K562 (cell line): ENCODE measurements around the gene MACROD2. TPM values are rescaled to one million over a fixed set of nuclear protein-coding genes. Genes with fewer than 3 reads are reported as not detected.

Experiments used
- ATAC-seq: fragments of 200-7000 bp; cut with Tn5 transposase; 3 replicates; pipeline ENCODE4 v1.9.1; 2020; ENCODE audit warnings: moderate library complexity
- BruUV-seq: library from RNA; stranded (reverse); fragments of 400-500 nt; replicated peaks from 2 replicates; lab custom pipeline; 2021; lab: Mats Ljungman, UMichigan
- CTCF ChIA-PET: fragments of 300-600 bp; formaldehyde crosslinking; extraction: SDS; loops from one replicate; lab custom pipeline; 2021; ENCODE audit warnings: low intra/inter-chr PET ratio; lab: Yijun Ruan, JAX
- POLR2A ChIA-PET: fragments of 300-600, 350-650 bp; sonication (Branson Sonifier 250); formaldehyde crosslinking; extraction: SDS; loops from one replicate; lab custom pipeline; 2021; ENCODE audit warnings: antibody characterized with exemption, inconsistent platforms; lab: Yijun Ruan, JAX
- DNase-seq, 4 experiments: peaks; one replicate each; pipeline versions ENCODE4 v3.0.0 to v3.0.0-alpha.2; 2011 to 2018; ENCODE audit warnings: low spot score in 3 of 4, mixed read lengths in 3 of 4; ENCODE audit errors: extremely low read depth in 1 of 4
- FAIRE-seq: peaks from 2 replicates; lab custom pipeline; 2011; peaks lifted over from hg19 to GRCh38; lab: Jason Lieb, UNC
- H2AFZ ChIP-seq: 2 replicates; pipeline ENCODE4 v1.6.0; 2011; ENCODE audit warnings: low read depth, low read length, control low read depth, inconsistent platforms
- H3K27ac ChIP-seq: fragments of 200-600 bp; 3 replicates; pipeline ENCODE4 v1.8.0; 2011; ENCODE audit warnings: low read depth, mild to moderate bottlenecking, control low read depth, inconsistent platforms, low read length, moderate library complexity, mixed read lengths; ENCODE audit errors: extremely low read depth
- H3K27me3 ChIP-seq, 2 experiments: fragments of 300-600 bp in 1 of 2; 2 replicates in 1 of 2; 3 replicates in 1 of 2; pipeline versions ENCODE4 v1.6.0 to v1.8.0; 2011; ENCODE audit warnings: inconsistent platforms in 2 of 2, low read length in 2 of 2, mild to moderate bottlenecking in 1 of 2, mixed read lengths in 1 of 2, moderate library complexity in 1 of 2; ENCODE audit not compliant: control insufficient read depth in 2 of 2, insufficient read depth in 2 of 2
- H3K36me3 ChIP-seq: fragments of 300-600 bp; 3 replicates; pipeline ENCODE4 v1.8.0; 2011; ENCODE audit warnings: mild to moderate bottlenecking, low read length, inconsistent platforms; ENCODE audit not compliant: control insufficient read depth, insufficient read depth
- H3K4me1 ChIP-seq, 2 experiments: fragments of 200-600 bp in 1 of 2; replicated peaks in 1 of 2; 2 replicates in 1 of 2; 3 replicates in 1 of 2; pipeline versions ENCODE4 v1.5.1 to v1.8.0; 2011; ENCODE audit warnings: inconsistent platforms in 2 of 2, low read length in 2 of 2, mild to moderate bottlenecking in 1 of 2, mixed read lengths in 1 of 2, moderate library complexity in 1 of 2; ENCODE audit not compliant: control insufficient read depth in 2 of 2, insufficient read depth in 2 of 2
- H3K4me2 ChIP-seq: 2 replicates; pipeline ENCODE4 v1.6.1; 2011; ENCODE audit warnings: low read length, control low read depth, inconsistent platforms, mixed read lengths; ENCODE audit not compliant: insufficient read depth
- H3K4me3 ChIP-seq: fragments of 200-600 bp; sonication (generic), shearing (Covaris generic); 2 replicates; pipeline ENCODE4 v1.5.1; 2016; ENCODE audit warnings: control low read depth, inconsistent platforms
- H3K79me2 ChIP-seq: fragments of 200-600 bp; 3 replicates; pipeline ENCODE4 v1.8.0; 2011; ENCODE audit warnings: low read length, inconsistent platforms; ENCODE audit not compliant: control insufficient read depth, insufficient read depth
- H3K9ac ChIP-seq, 2 experiments: 2 replicates each; pipeline versions ENCODE4 v1.6.0 to v1.6.1; 2011; ENCODE audit warnings: low read depth in 2 of 2, low read length in 2 of 2, control low read depth in 1 of 2, inconsistent platforms in 1 of 2, mild to moderate bottlenecking in 1 of 2, mixed read lengths in 1 of 2; ENCODE audit not compliant: insufficient read depth in 1 of 2
- H3K9me1 ChIP-seq: one replicate; pipeline ENCODE4 v1.6.0; 2011; ENCODE audit warnings: inconsistent platforms, mild to moderate bottlenecking, low read length, moderate library complexity; ENCODE audit not compliant: control insufficient read depth, insufficient read depth
- H3K9me3 ChIP-seq: replicated peaks from 2 replicates; pipeline ENCODE4 v1.5.1; 2011; ENCODE audit warnings: low read depth, low read length, inconsistent platforms; ENCODE audit not compliant: control insufficient read depth, insufficient read depth
- H4K20me1 ChIP-seq: replicated peaks from 2 replicates; pipeline ENCODE4 v1.6.1; 2011; ENCODE audit warnings: low read length, inconsistent platforms, mixed read lengths; ENCODE audit not compliant: control insufficient read depth, insufficient read depth
- HMGN3 ChIP-seq: IDR thresholded peaks from 2 replicates; pipeline ENCODE4 v1.6.1; 2011; ENCODE audit warnings: borderline replicate concordance, low read depth, mild to moderate bottlenecking, mixed read lengths, low read length; ENCODE audit not compliant: insufficient read length; ENCODE audit errors: extremely low read depth
- NFXL1 ChIP-seq: fragments of 450-650 bp; formaldehyde crosslinking; IDR thresholded peaks from 2 replicates; pipeline ENCODE4 v1.4.0; 2021; ENCODE audit warnings: mild to moderate bottlenecking
- SAFB2 ChIP-seq: fragments of 200-400 bp; formaldehyde crosslinking; IDR thresholded peaks from 2 replicates; pipeline ENCODE4 v1.6.1; 2018; ENCODE audit warnings: borderline replicate concordance, low read length, low read depth, moderate library complexity; ENCODE audit not compliant: severe bottlenecking
- SMAD3 ChIP-seq: fragments of 450-650 bp; formaldehyde crosslinking; conservative IDR thresholded peaks from 2 replicates; pipeline ENCODE4 v1.4.0; 2020; ENCODE audit warnings: mild to moderate bottlenecking
- STAG1 ChIP-seq: sonication (generic); formaldehyde crosslinking; IDR thresholded peaks from 2 replicates; pipeline ENCODE4 v1.5.0; 2020; ENCODE audit warnings: missing genetic modification reagents, borderline replicate concordance
- ZC3H4 ChIP-seq: sonication (generic); formaldehyde crosslinking; IDR thresholded peaks from 2 replicates; pipeline ENCODE4 v1.9.0; 2021; ENCODE audit warnings: missing genetic modification reagents, borderline replicate concordance
- ZNF282 ChIP-seq: sonication (generic); formaldehyde crosslinking; IDR thresholded peaks from 2 replicates; pipeline ENCODE4 v1.8.1; 2023; ENCODE audit warnings: missing genetic modification reagents
- WGBS: fragments of 100-300 bp; shearing (Covaris generic); methylation state at CpG from one replicate; pipeline ENCODE4 v1.1.6; 2016; ENCODE audit warnings: low coverage, mixed read lengths; ENCODE audit not compliant: insufficient coverage; ENCODE audit errors: missing lambda C conversion rate; 5-methylcytosine and 5-hydroxymethylcytosine counted together
- in situ Hi-C: fragments of 300-500 bp; cut with MboI; formaldehyde crosslinking; loops from 4 replicates; pipeline ENCODE4 v1.15.0; 2018; ENCODE audit warnings: inconsistent platforms, mixed read lengths
- intact Hi-C: fragments of 100-400 bp; cut with micrococcal nuclease; formaldehyde crosslinking; loops from 2 replicates; pipeline ENCODE4 v1.14.2; 2022
- polyA plus RNA-seq, 8 experiments: library from polyadenylated mRNA; depleted of rRNA in 4 of 8; stranded (reverse) in 5 of 8; unstranded in 3 of 8; fragments of >200 nt; fragmentation: Nextera tagmentation in 2 of 8; fragmentation: Illumina TruSeq in 1 of 8; extraction: Ambion mirVana in 2 of 8; extraction: Trizol in 1 of 8; gene quantifications; 2 replicates each; pipeline versions ENCODE4 v1.2.1 to v1.2.3, GENCODE V29; 2011 to 2014; ENCODE audit warnings: inconsistent platforms in 1 of 8, missing spikeins in 1 of 8
- total RNA-seq, 7 experiments: library from RNA; depleted of rRNA in 6 of 7; stranded (reverse); fragments of >200 nt in 6 of 7; fragmentation: Illumina TruSeq in 2 of 7; extraction: Trizol in 2 of 7; gene quantifications; 2 replicates each; pipeline versions ENCODE4 v1.2.1 to v1.2.3, GENCODE V29; 2011 to 2021; ENCODE audit warnings: low replicate concordance in 1 of 7
- TF ChIP-seq, protein P1 (sequence below): fragments of 250-450 bp; sonication (Bioruptor Pico); IDR thresholded peaks from 2 replicates; pipeline ENCODE4 v1.4.0; 2020; ENCODE audit warnings: borderline replicate concordance
- TF ChIP-seq, protein P2 (sequence below): sonication (generic); formaldehyde crosslinking; IDR thresholded peaks from 2 replicates; pipeline ENCODE4 v1.8.1; 2023; ENCODE audit warnings: mild to moderate bottlenecking, missing genetic modification reagents
- TF ChIP-seq, protein P3 (sequence below): fragments of 450-650 bp; formaldehyde crosslinking; IDR thresholded peaks from 2 replicates; pipeline ENCODE4 v1.4.0; 2022; ENCODE audit warnings: missing genetic modification characterization
- TF ChIP-seq, protein P4 (sequence below): fragments of 250-450 bp; sonication (Bioruptor Pico); IDR thresholded peaks from 2 replicates; pipeline ENCODE4 v1.8.0; 2022; ENCODE audit warnings: moderate library complexity, mild to moderate bottlenecking, inconsistent platforms

MACROD2 gene
- total and polyA plus RNA-seq, 9 of the 15 experiments (the other 6 are each of a cell fraction or from before 2014, with no cell fraction given): not detected

DNA sequence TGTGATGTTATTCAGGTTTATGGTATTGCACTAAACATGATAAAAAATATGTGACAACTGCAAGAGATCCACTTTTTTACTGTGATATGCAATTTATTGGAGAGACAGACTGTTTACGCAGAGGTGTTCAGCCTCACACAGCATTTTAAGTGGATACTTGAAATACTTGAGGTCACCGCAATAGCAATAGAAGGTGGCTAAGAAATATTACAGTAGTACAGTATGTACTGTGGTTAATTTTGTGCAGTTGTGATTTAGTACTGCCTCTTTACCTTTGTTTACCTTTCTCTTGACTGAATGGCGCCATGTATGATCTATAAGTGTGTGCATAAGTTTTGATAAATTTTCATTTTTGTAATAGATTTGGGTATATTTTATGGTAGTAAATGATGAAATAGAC is 17.4 kb downstream of the MACROD2 start:
- BruUV-seq: no TSS peak
- ChIA-PET CTCF (no interaction called here), POLR2A (no interaction called here)
- no peak for FAIRE-seq
- H2AFZ ChIP-seq: no peak overlapping the region
- H3K36me3 ChIP-seq: no peaks in the 10 kb centered on the region
- no peaks in the 10 kb centered on the region for H3K79me2 ChIP-seq
- H3K27ac ChIP-seq: no peak overlapping the region
- intact Hi-C loops: no loop called here
- H3K4me2 ChIP-seq: no peak overlapping the region
- H3K4me3 ChIP-seq: no peak overlapping the region
- no peaks in the 10 kb centered on the region for H3K9me1 ChIP-seq
- H4K20me1 ChIP-seq: no peaks in the 10 kb centered on the region
- no peaks in the 10 kb centered on the region for H3K27me3 ChIP-seq
- no peak for ATAC-seq
- no peak for DNase-seq
- no peaks in the 10 kb centered on the region for H3K4me1 ChIP-seq
- WGBS: 22% methylated on average over 3 of the region's 3 CpGs
- in situ Hi-C loops: no loop called here
- no peaks in the 10 kb centered on the region for H3K9me3 ChIP-seq
- H3K9ac ChIP-seq: no peak overlapping the region
- TF ChIP-seq, protein P1, sequence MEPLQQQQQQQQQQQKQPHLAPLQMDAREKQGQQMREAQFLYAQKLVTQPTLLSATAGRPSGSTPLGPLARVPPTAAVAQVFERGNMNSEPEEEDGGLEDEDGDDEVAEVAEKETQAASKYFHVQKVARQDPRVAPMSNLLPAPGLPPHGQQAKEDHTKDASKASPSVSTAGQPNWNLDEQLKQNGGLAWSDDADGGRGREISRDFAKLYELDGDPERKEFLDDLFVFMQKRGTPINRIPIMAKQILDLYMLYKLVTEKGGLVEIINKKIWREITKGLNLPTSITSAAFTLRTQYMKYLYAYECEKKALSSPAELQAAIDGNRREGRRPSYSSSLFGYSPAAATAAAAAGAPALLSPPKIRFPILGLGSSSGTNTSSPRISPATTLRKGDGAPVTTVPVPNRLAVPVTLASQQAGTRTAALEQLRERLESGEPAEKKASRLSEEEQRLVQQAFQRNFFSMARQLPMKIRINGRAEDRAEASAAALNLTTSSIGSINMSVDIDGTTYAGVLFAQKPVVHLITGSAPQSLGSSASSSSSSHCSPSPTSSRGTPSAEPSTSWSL: no peak
- no peak for TF ChIP-seq SMAD3 (CRISPR knock-in tag)
- TF ChIP-seq HMGN3: no peak
- no peak for TF ChIP-seq ZC3H4 (CRISPR knock-in tag)
- TF ChIP-seq, protein P2, sequence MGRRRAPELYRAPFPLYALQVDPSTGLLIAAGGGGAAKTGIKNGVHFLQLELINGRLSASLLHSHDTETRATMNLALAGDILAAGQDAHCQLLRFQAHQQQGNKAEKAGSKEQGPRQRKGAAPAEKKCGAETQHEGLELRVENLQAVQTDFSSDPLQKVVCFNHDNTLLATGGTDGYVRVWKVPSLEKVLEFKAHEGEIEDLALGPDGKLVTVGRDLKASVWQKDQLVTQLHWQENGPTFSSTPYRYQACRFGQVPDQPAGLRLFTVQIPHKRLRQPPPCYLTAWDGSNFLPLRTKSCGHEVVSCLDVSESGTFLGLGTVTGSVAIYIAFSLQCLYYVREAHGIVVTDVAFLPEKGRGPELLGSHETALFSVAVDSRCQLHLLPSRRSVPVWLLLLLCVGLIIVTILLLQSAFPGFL: no peak
- no peak for TF ChIP-seq ZNF282 (CRISPR knock-in tag)
- TF ChIP-seq STAG1 (CRISPR knock-in tag): no peak
- TF ChIP-seq, protein P3, sequence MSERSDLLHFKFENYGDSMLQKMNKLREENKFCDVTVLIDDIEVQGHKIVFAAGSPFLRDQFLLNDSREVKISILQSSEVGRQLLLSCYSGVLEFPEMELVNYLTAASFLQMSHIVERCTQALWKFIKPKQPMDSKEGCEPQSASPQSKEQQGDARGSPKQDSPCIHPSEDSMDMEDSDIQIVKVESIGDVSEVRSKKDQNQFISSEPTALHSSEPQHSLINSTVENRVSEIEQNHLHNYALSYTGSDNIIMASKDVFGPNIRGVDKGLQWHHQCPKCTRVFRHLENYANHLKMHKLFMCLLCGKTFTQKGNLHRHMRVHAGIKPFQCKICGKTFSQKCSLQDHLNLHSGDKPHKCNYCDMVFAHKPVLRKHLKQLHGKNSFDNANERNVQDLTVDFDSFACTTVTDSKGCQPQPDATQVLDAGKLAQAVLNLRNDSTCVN: no peak
- TF ChIP-seq, protein P4, sequence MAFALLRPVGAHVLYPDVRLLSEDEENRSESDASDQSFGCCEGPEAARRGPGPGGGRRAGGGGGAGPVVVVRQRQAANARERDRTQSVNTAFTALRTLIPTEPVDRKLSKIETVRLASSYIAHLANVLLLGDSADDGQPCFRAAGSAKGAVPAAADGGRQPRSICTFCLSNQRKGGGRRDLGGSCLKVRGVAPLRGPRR (CRISPR knock-in tag): no peak
- TF ChIP-seq NFXL1 (CRISPR knock-in tag): no peak
- TF ChIP-seq SAFB2: no peak
